Nephron (organoid): ENCODE data around the gene PDE4D.

ENCODE experiments used
- H3K27ac Mint-ChIP-seq, 3 experiments: 2 replicates each; pipeline ENCODE4 v1.8.0; 2020; ENCODE audit warnings: mixed read lengths in 3 of 3, mild to moderate bottlenecking in 2 of 3, moderate library complexity in 1 of 3
- H3K27me3 Mint-ChIP-seq: 2 replicates; pipeline ENCODE4 v1.8.0; 2021; ENCODE audit warnings: low read depth, mild to moderate bottlenecking, moderate library complexity, mixed read lengths
- H3K36me3 Mint-ChIP-seq: 2 replicates; pipeline ENCODE4 v1.8.0; 2020; ENCODE audit warnings: low read depth, mixed read lengths
- H3K4me1 Mint-ChIP-seq: 2 replicates; pipeline ENCODE4 v1.8.0; 2020; ENCODE audit warnings: mixed read lengths
- H3K4me3 Mint-ChIP-seq, 3 experiments: 2 replicates each; pipeline ENCODE4 v1.8.0; 2020; ENCODE audit warnings: mild to moderate bottlenecking in 3 of 3, mixed read lengths in 3 of 3, moderate library complexity in 2 of 3
- H3K9me3 Mint-ChIP-seq: 2 replicates; pipeline ENCODE4 v1.8.0; 2020; ENCODE audit warnings: mixed read lengths
- CTCF ChIP-seq, 3 experiments: fragments of 200-600 bp; sonication (generic); IDR thresholded peaks; one replicate each; pipeline ENCODE4 v1.5.0; 2021; ENCODE audit warnings: antibody characterized with exemption in 3 of 3; ENCODE audit not compliant: unreplicated experiment in 3 of 3

The PDE4D gene

GRCh38 chr5:59850766-59851165 lies 42.8 kb downstream of the PDE4D start:
- no peaks in the 10 kb centered on the region for H3K36me3 Mint-ChIP-seq
- no peaks in the 10 kb centered on the region for H3K4me1 Mint-ChIP-seq
- no peak overlapping the region for H3K27ac Mint-ChIP-seq
- peaks cover 3% of the 10 kb centered on the region for H3K27me3 Mint-ChIP-seq
- H3K4me3 Mint-ChIP-seq: no peak overlapping the region
- H3K9me3 Mint-ChIP-seq: no peaks in the 10 kb centered on the region
- TF ChIP-seq CTCF (IDR thresholded peaks at IDR 0.05; ENCODE audit: unreplicated experiment in 3 of 3): no peak

- H3K27ac Mint-ChIP-seq: no peak overlapping the region
- TF ChIP-seq CTCF (IDR thresholded peaks at IDR 0.05; ENCODE audit: unreplicated experiment in 3 of 3): no peak
- no peaks in the 10 kb centered on the region for H3K4me1 Mint-ChIP-seq
- no peaks in the 10 kb centered on the region for H3K27me3 Mint-ChIP-seq
- H3K36me3 Mint-ChIP-seq: no peaks in the 10 kb centered on the region
- no peaks in the 10 kb centered on the region for H3K9me3 Mint-ChIP-seq
- no peak overlapping the region for H3K4me3 Mint-ChIP-seq
These were observed 45.9 kb downstream of the PDE4D start for GRCh38 chr5:59847586-59847985.

GRCh38 chr5:59845730-59846129 lies 47.8 kb downstream of the PDE4D start:
- Mint-ChIP-seq H3K27ac (no peak overlapping the region), H3K27me3 (peaks cover 7% of the 10 kb centered on the region), H3K4me1 (no peaks in the 10 kb centered on the region), H3K36me3 (no peaks in the 10 kb centered on the region), H3K4me3 (no peak overlapping the region), H3K9me3 (no peaks in the 10 kb centered on the region)
- TF ChIP-seq CTCF (IDR thresholded peaks at IDR 0.05; ENCODE audit: unreplicated experiment in 3 of 3): no peak

GRCh38 chr5:59843511-59844213 lies 49.9 kb downstream of the PDE4D start:
- Mint-ChIP-seq H3K27me3 (peaks cover 7% of the 10 kb centered on the region), H3K36me3 (no peaks in the 10 kb centered on the region), H3K4me3 (no peak overlapping the region), H3K9me3 (no peaks in the 10 kb centered on the region), H3K27ac (no peak overlapping the region), H3K4me1 (no peaks in the 10 kb centered on the region)
- TF ChIP-seq CTCF (IDR thresholded peaks at IDR 0.05; ENCODE audit: unreplicated experiment in 3 of 3): no peak

- H3K27me3 Mint-ChIP-seq: peaks cover 7% of the 10 kb centered on the region
- H3K27ac Mint-ChIP-seq: no peak overlapping the region
- H3K4me3 Mint-ChIP-seq: no peak overlapping the region
- H3K4me1 Mint-ChIP-seq: no peaks in the 10 kb centered on the region
- no peaks in the 10 kb centered on the region for H3K36me3 Mint-ChIP-seq
- H3K9me3 Mint-ChIP-seq: no peaks in the 10 kb centered on the region
- no peak for TF ChIP-seq CTCF (IDR thresholded peaks at IDR 0.05; ENCODE audit: unreplicated experiment in 3 of 3)
These were observed 50.5 kb downstream of the PDE4D start for GRCh38 chr5:59842999-59843398.

- TF ChIP-seq CTCF (IDR thresholded peaks at IDR 0.05; ENCODE audit: unreplicated experiment in 3 of 3): no peak
- Mint-ChIP-seq H3K4me1 (no peaks in the 10 kb centered on the region), H3K27me3 (peaks cover 7% of the 10 kb centered on the region), H3K4me3 (no peak overlapping the region), H3K9me3 (no peaks in the 10 kb centered on the region), H3K36me3 (no peaks in the 10 kb centered on the region), H3K27ac (no peak overlapping the region)
These were observed 53.3 kb downstream of the PDE4D start for GRCh38 chr5:59840200-59840601.
